Sigmoid colon (tissue), 7 donors: ENCODE measurements around the gene SIRPA. TPM values are rescaled to one million over a fixed set of nuclear protein-coding genes. Genes with fewer than 3 reads are reported as not detected.

Source experiments
- DNase-seq: peaks from one replicate; pipeline ENCODE4 v3.0.0-alpha.2; 2019
- H3K27ac ChIP-seq, 4 donors: fragments of 200-600 bp; sonication (generic); one replicate each; pipeline ENCODE4 v1.5.1; 2016 to 2019; ENCODE audit warnings: mild to moderate bottlenecking in 1 of 4
- H3K27me3 ChIP-seq, 3 donors: fragments of 200-600 bp; sonication (generic); one replicate each; pipeline ENCODE4 v1.5.1; 2019; ENCODE audit warnings: mild to moderate bottlenecking in 1 of 3
- H3K36me3 ChIP-seq, 4 donors: fragments of 200-600 bp; sonication (generic); one replicate each; pipeline ENCODE4 v1.5.1; 2016 to 2019
- H3K4me1 ChIP-seq, 4 donors: fragments of 200-600 bp; sonication (generic); one replicate each; pipeline ENCODE4 v1.5.1; 2017 to 2019
- H3K4me3 ChIP-seq, 4 donors: fragments of 200-600 bp; sonication (generic); one replicate each; pipeline ENCODE4 v1.5.1; 2017 to 2019; ENCODE audit warnings: mild to moderate bottlenecking in 2 of 4, moderate library complexity in 1 of 4
- H3K9me3 ChIP-seq, 4 donors: fragments of 200-600 bp in 3 of 4; sonication (generic) in 3 of 4; one replicate each; pipeline versions ENCODE4 v1.5.1 to v1.6.1; 2013 to 2019
- EP300 ChIP-seq, 4 donors: sonication (generic); formaldehyde crosslinking; IDR thresholded peaks; one replicate each; pipeline ENCODE4 v1.6.1; 2017; ENCODE audit warnings: antibody characterized with exemption in 4 of 4
- POLR2A ChIP-seq, 2 donors: fragments of 450-650 bp; IDR thresholded peaks; one replicate each; pipeline ENCODE4 v1.6.1; 2016; ENCODE audit warnings: antibody characterized with exemption in 2 of 2, mild to moderate bottlenecking in 2 of 2, moderate library complexity in 2 of 2
- POLR2AphosphoS5 ChIP-seq, 4 donors: sonication (generic); formaldehyde crosslinking; IDR thresholded peaks; one replicate each; pipeline ENCODE4 v1.6.1; 2017; ENCODE audit warnings: antibody characterized with exemption in 4 of 4
- WGBS, 2 donors: extraction: QIAGEN DNeasy Blood & Tissue Kit; methylation state at CpG; one replicate each; pipeline ENCODE4 v1.1.7; 2013; 5-methylcytosine and 5-hydroxymethylcytosine counted together
- intact Hi-C: fragments of 100-400 bp; cut with DNase I; formaldehyde crosslinking; loops from one replicate; pipeline ENCODE4 v1.15.1; 2023
- polyA plus RNA-seq, 3 donors: library from polyadenylated mRNA; stranded (reverse); fragments of 200-250 nt; gene quantifications; one replicate each; pipeline ENCODE4 v1.2.3, GENCODE V29; 2013
- total RNA-seq, 4 donors: library from RNA; depleted of rRNA; stranded (reverse); fragments of >200 nt; gene quantifications; one replicate each; pipeline ENCODE4 v1.1.0, GENCODE V29; 2016
- TF ChIP-seq, protein P1 (sequence below), 4 experiments: fragments of 450-650 bp in 3 of 4; fragments of 200-600 bp in 1 of 4; IDR thresholded peaks; one replicate each; pipeline ENCODE4 v1.5.1; 2016 to 2019; ENCODE audit warnings: antibody characterized with exemption in 4 of 4, mild to moderate bottlenecking in 3 of 4, moderate library complexity in 2 of 4
- donor health status: healthy with polysubstance abuse.
- donor health status: Bipolar disorder and iron deficiency.
- donor health status: healthy.

The SIRPA gene
- total and polyA plus RNA-seq, 7 donors, result 8.4 to 25.5 (median 16.3) TPM

DNA sequence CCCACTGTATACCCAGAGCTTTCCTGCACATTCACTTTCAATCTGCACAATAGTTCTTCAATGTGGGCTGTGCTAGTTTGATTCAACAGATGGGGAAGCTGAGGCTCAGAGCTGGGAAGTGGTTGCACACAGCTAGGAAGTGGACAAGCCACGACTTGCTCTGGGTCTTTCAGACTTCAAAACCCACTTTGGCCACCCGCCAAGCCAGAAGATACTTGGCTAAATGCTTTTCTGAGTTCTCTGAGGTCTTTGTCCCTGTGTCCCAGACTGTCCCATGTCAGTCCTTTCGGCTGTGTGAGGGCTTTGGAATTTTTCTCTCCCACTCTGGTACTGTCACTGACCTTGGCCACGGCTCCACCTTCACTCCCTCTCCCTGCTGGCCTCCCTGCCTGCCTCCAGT, 88.1 kb downstream of the SIRPA start:
- Histone ChIP-seq H3K4me3 (no peak overlapping the region), H3K36me3 (no peaks in the 10 kb centered on the region), H3K9me3 (no peaks in the 10 kb centered on the region), H3K27me3 (peaks cover 0 to 28% (median 7%) of the 10 kb centered on the region in 3 donors), H3K27ac (no peak overlapping the region), H3K4me1 (no peaks in the 10 kb centered on the region)
- WGBS, 2 donors, result 40 to 54% methylated on average over 4 of the region's 4 CpGs
- intact Hi-C loops, result no loop called here
- no peak for TF ChIP-seq EP300 (IDR thresholded peaks at IDR 0.05)
- no peak for TF ChIP-seq POLR2A (IDR thresholded peaks at IDR 0.05)
- TF ChIP-seq POLR2AphosphoS5 (IDR thresholded peaks at IDR 0.05), result no peak
- TF ChIP-seq, protein P1, sequence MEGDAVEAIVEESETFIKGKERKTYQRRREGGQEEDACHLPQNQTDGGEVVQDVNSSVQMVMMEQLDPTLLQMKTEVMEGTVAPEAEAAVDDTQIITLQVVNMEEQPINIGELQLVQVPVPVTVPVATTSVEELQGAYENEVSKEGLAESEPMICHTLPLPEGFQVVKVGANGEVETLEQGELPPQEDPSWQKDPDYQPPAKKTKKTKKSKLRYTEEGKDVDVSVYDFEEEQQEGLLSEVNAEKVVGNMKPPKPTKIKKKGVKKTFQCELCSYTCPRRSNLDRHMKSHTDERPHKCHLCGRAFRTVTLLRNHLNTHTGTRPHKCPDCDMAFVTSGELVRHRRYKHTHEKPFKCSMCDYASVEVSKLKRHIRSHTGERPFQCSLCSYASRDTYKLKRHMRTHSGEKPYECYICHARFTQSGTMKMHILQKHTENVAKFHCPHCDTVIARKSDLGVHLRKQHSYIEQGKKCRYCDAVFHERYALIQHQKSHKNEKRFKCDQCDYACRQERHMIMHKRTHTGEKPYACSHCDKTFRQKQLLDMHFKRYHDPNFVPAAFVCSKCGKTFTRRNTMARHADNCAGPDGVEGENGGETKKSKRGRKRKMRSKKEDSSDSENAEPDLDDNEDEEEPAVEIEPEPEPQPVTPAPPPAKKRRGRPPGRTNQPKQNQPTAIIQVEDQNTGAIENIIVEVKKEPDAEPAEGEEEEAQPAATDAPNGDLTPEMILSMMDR (IDR thresholded peaks at IDR 0.05), result no peak
- DNase-seq, result no peak

DNA sequence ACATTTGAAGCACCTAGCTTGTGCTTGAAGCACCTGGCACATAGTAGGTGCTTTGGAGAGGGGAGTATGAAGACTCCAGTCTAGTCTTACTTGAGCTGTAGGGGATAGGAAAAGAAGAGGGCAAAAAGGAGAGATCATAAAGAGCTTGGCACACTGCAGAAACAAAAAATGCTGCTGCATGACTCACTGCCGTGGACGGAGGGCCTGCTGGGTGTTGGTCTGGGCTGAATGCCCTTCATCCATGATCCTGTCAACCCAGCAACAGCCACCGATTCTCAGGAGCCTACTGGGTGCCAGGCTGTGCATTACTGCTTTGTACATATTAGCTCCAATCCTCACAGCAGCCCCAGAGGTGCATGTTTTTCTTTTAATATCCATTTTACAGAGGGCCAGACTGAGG, 92.6 kb downstream of the SIRPA start:
- no peaks in the 10 kb centered on the region for H3K4me1 ChIP-seq
- no peak for TF ChIP-seq POLR2A (IDR thresholded peaks at IDR 0.05)
- TF ChIP-seq, protein P1 (IDR thresholded peaks at IDR 0.05), result no peak
- TF ChIP-seq EP300 (IDR thresholded peaks at IDR 0.05), result no peak
- no peak for TF ChIP-seq POLR2AphosphoS5 (IDR thresholded peaks at IDR 0.05)
- H3K9me3 ChIP-seq, result no peaks in the 10 kb centered on the region
- 34 to 65% methylated on average over 3 of the region's 3 CpGs for WGBS, 2 donors
- no peak overlapping the region for H3K4me3 ChIP-seq
- no peak for DNase-seq
- H3K27ac ChIP-seq, result no peak overlapping the region
- H3K27me3 ChIP-seq, result peaks cover 0 to 13% (median 0%) of the 10 kb centered on the region in 3 donors
- H3K36me3 ChIP-seq, result no peaks in the 10 kb centered on the region
- intact Hi-C loops, result no loop called here

Other genes starting within 250 kb of the SIRPA start
- under 1 TPM in 1 of 4 donors, not detected in 3; 0.27 TPM for gene SIRPG, start 237.6 kb upstream of the SIRPA start, total RNA-seq
- 10 to 100 TPM in 1 of 3 donors, under 1 TPM in 1, not detected in 1; 0.60 to 11.0 TPM for gene SIRPG, start 237.6 kb upstream of the SIRPA start, polyA plus RNA-seq
- gene PDYN, start 98.7 kb downstream of the SIRPA start, total RNA-seq, result not detected
- gene PDYN, start 98.7 kb downstream of the SIRPA start, polyA plus RNA-seq, result not detected
- gene STK35, start 206.4 kb downstream of the SIRPA start, total RNA-seq, result 10 to 100 TPM; 12.5 to 16.8 (median 13.7) TPM
- gene STK35, start 206.4 kb downstream of the SIRPA start, polyA plus RNA-seq, result 10 to 100 TPM in 1 of 3 donors, 1 to 10 TPM in 2; 4.8 to 14.4 (median 9.9) TPM